Liver (tissue), 3 donors: ENCODE measurements around the gene ARHGAP4.

Experiments used
- CTCF ChIP-seq: fragments of 150-350 bp; IDR thresholded peaks from 2 replicates; pipeline ENCODE4 v1.5.1; 2017; ENCODE audit warnings: improper control_type of control experiment, low read depth, low read length; ENCODE audit not compliant: missing input control
- EGR1 ChIP-seq, 2 donors: IDR thresholded peaks; 2 replicates each; pipeline ENCODE4 v1.6.1; 2016 to 2018; ENCODE audit warnings: antibody characterized with exemption in 2 of 2, low read depth in 2 of 2
- GABPA ChIP-seq, 2 donors: IDR thresholded peaks in 1 of 2; conservative IDR thresholded peaks in 1 of 2; 2 replicates each; pipeline ENCODE4 v1.6.1; 2016; ENCODE audit warnings: antibody characterized with exemption in 2 of 2, mild to moderate bottlenecking in 1 of 2, moderate library complexity in 1 of 2
- JUND ChIP-seq, 2 donors: IDR thresholded peaks; 2 replicates each; pipeline ENCODE4 v1.6.1; 2016; ENCODE audit warnings: antibody characterized with exemption in 2 of 2
- NR2F2 ChIP-seq: IDR thresholded peaks from 2 replicates; pipeline ENCODE4 v1.6.1; 2016; ENCODE audit warnings: antibody characterized with exemption
- RAD21 ChIP-seq, 2 donors: IDR thresholded peaks; 2 replicates each; pipeline ENCODE4 v1.6.1; 2016; ENCODE audit warnings: antibody characterized with exemption in 2 of 2, mild to moderate bottlenecking in 2 of 2
- TAF1 ChIP-seq: conservative IDR thresholded peaks from 2 replicates; pipeline ENCODE4 v1.6.1; 2016; ENCODE audit warnings: antibody characterized with exemption, mild to moderate bottlenecking
- YY1 ChIP-seq: IDR thresholded peaks from 2 replicates; pipeline ENCODE4 v1.6.1; 2016; ENCODE audit warnings: antibody characterized with exemption, mild to moderate bottlenecking
- TF ChIP-seq, protein P1 (sequence below): IDR thresholded peaks from 2 replicates; pipeline ENCODE4 v1.6.1; 2016; ENCODE audit warnings: antibody characterized with exemption, mild to moderate bottlenecking
- TF ChIP-seq, protein P2 (sequence below): IDR thresholded peaks from 2 replicates; pipeline ENCODE4 v1.6.1; 2016; ENCODE audit warnings: antibody characterized with exemption
- TF ChIP-seq, protein P3 (sequence below): IDR thresholded peaks from 2 replicates; pipeline ENCODE4 v1.6.1; 2016; ENCODE audit warnings: antibody characterized with exemption
- TF ChIP-seq, protein P4 (sequence below): IDR thresholded peaks from 2 replicates; pipeline ENCODE4 v1.6.1; 2016; ENCODE audit warnings: antibody characterized with exemption
- donor health status: healthy.
- donor health status: healthy.

DNA sequence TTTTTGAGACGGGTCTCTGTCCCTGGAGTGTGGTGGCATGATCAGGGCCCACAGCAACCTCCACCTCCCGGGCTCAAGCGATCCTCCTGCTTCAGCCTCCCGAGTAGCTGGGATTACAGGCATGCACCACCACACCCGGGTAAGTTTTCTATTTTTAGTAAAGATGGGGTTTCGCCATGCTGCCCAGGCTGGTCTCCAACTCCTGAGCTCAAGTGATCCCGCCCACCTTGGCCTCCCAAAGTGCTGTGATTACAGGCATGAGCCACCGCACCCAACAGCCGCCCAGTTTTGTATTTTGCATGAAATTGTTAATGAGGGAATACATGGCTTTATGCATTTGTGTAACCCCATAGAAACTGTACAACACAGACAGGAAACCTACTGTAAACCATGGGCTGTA is 2.8 kb upstream of the ARHGAP4 start:
- TF ChIP-seq, protein P1, sequence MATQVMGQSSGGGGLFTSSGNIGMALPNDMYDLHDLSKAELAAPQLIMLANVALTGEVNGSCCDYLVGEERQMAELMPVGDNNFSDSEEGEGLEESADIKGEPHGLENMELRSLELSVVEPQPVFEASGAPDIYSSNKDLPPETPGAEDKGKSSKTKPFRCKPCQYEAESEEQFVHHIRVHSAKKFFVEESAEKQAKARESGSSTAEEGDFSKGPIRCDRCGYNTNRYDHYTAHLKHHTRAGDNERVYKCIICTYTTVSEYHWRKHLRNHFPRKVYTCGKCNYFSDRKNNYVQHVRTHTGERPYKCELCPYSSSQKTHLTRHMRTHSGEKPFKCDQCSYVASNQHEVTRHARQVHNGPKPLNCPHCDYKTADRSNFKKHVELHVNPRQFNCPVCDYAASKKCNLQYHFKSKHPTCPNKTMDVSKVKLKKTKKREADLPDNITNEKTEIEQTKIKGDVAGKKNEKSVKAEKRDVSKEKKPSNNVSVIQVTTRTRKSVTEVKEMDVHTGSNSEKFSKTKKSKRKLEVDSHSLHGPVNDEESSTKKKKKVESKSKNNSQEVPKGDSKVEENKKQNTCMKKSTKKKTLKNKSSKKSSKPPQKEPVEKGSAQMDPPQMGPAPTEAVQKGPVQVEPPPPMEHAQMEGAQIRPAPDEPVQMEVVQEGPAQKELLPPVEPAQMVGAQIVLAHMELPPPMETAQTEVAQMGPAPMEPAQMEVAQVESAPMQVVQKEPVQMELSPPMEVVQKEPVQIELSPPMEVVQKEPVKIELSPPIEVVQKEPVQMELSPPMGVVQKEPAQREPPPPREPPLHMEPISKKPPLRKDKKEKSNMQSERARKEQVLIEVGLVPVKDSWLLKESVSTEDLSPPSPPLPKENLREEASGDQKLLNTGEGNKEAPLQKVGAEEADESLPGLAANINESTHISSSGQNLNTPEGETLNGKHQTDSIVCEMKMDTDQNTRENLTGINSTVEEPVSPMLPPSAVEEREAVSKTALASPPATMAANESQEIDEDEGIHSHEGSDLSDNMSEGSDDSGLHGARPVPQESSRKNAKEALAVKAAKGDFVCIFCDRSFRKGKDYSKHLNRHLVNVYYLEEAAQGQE, result no peak
- TF ChIP-seq RAD21 (IDR thresholded peaks at IDR 0.05), result no peak
- TF ChIP-seq CTCF, result no peak
- TF ChIP-seq TAF1, result no peak
- TF ChIP-seq YY1, result no peak
- TF ChIP-seq EGR1 (IDR thresholded peaks at IDR 0.05; ENCODE audit: low read depth in 2 of 2), result no peak
- TF ChIP-seq, protein P2, sequence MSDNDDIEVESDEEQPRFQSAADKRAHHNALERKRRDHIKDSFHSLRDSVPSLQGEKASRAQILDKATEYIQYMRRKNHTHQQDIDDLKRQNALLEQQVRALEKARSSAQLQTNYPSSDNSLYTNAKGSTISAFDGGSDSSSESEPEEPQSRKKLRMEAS, result no peak
- TF ChIP-seq NR2F2, result no peak
- TF ChIP-seq GABPA (IDR thresholded peaks at IDR 0.05 in 1 of 2, conservative IDR thresholded peaks at IDR 0.05 in 1 of 2), result no peak
- TF ChIP-seq, protein P3, sequence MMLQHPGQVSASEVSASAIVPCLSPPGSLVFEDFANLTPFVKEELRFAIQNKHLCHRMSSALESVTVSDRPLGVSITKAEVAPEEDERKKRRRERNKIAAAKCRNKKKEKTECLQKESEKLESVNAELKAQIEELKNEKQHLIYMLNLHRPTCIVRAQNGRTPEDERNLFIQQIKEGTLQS, result no peak
- TF ChIP-seq, protein P4, sequence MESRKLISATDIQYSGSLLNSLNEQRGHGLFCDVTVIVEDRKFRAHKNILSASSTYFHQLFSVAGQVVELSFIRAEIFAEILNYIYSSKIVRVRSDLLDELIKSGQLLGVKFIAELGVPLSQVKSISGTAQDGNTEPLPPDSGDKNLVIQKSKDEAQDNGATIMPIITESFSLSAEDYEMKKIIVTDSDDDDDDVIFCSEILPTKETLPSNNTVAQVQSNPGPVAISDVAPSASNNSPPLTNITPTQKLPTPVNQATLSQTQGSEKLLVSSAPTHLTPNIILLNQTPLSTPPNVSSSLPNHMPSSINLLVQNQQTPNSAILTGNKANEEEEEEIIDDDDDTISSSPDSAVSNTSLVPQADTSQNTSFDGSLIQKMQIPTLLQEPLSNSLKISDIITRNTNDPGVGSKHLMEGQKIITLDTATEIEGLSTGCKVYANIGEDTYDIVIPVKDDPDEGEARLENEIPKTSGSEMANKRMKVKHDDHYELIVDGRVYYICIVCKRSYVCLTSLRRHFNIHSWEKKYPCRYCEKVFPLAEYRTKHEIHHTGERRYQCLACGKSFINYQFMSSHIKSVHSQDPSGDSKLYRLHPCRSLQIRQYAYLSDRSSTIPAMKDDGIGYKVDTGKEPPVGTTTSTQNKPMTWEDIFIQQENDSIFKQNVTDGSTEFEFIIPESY, result no peak
- TF ChIP-seq JUND (IDR thresholded peaks at IDR 0.05), result no peak
